GM12878 (cell line): Measurements from ENCODE around the gene BRD2. TPM values are rescaled to one million over a fixed set of nuclear protein-coding genes. Genes with fewer than 3 reads are reported as not detected.

ENCODE experiments used
- CBFB ChIP-seq: IDR thresholded peaks from 2 replicates; pipeline ENCODE4 v1.6.1; 2016; ENCODE audit warnings: antibody characterized with exemption, low read depth
- DPF2 ChIP-seq: fragments of 450-650 bp; IDR thresholded peaks from 2 replicates; pipeline ENCODE4 v1.6.1; 2017; ENCODE audit warnings: mild to moderate bottlenecking
- E4F1 ChIP-seq: fragments of 450-650 bp; IDR thresholded peaks from 2 replicates; pipeline ENCODE4 v1.6.1; 2018; ENCODE audit warnings: borderline replicate concordance, mild to moderate bottlenecking; ENCODE audit not compliant: partially characterized antibody
- MXI1 ChIP-seq: fragments of 150-350 bp; IDR thresholded peaks from 2 replicates; pipeline ENCODE4 v1.6.1; 2011; ENCODE audit warnings: low read depth, mild to moderate bottlenecking, inconsistent platforms, low read length, improper control_type of control experiment
- MYC ChIP-seq: IDR thresholded peaks from 2 replicates; pipeline ENCODE4 v1.6.1; 2011; ENCODE audit warnings: mild to moderate bottlenecking, low read length, moderate library complexity, inconsistent platforms; ENCODE audit not compliant: insufficient read depth, insufficient replicate concordance, insufficient read length, severe bottlenecking
- NKRF ChIP-seq: fragments of 450-650 bp; conservative IDR thresholded peaks from 2 replicates; pipeline ENCODE4 v1.6.1; 2017; ENCODE audit warnings: mild to moderate bottlenecking, moderate library complexity
- NR2F1 ChIP-seq: fragments of 450-650 bp; conservative IDR thresholded peaks from 2 replicates; pipeline ENCODE4 v1.6.1; 2017; ENCODE audit warnings: mild to moderate bottlenecking
- SUPT20H ChIP-seq: IDR thresholded peaks from 2 replicates; pipeline ENCODE4 v1.6.1; 2011; ENCODE audit warnings: low read depth, mild to moderate bottlenecking, low read length, moderate library complexity, borderline replicate concordance; ENCODE audit not compliant: control insufficient read depth
- ZBTB33 ChIP-seq: fragments of 450-650 bp; IDR thresholded peaks from 2 replicates; pipeline ENCODE4 v1.6.1; 2017; ENCODE audit warnings: mild to moderate bottlenecking
- ZBTB4 ChIP-seq: fragments of 450-650 bp; formaldehyde crosslinking; IDR thresholded peaks from 2 replicates; pipeline ENCODE4 v1.4.0; 2022; ENCODE audit warnings: mild to moderate bottlenecking, moderate library complexity
- ZNF384 ChIP-seq: IDR thresholded peaks from 2 replicates; pipeline ENCODE4 v1.6.1; 2012; ENCODE audit warnings: low read depth, mild to moderate bottlenecking, low read length, improper control_type of control experiment, borderline replicate concordance
- polyA plus RNA-seq, 11 experiments: library from polyadenylated mRNA; depleted of rRNA in 4 of 11; unstranded in 6 of 11; stranded (reverse) in 5 of 11; fragments of >200 nt; fragmentation: Nextera tagmentation in 4 of 11; fragmentation: Illumina TruSeq in 1 of 11; extraction: Ambion mirVana in 4 of 11; extraction: Trizol in 1 of 11; gene quantifications; 1 replicate in 1 of 11; 2 replicates in 10 of 11; pipeline versions ENCODE4 v1.2.1 to v1.2.3, GENCODE V29; 2011 to 2016; ENCODE audit warnings: inconsistent platforms in 2 of 11, missing spikeins in 2 of 11, low read depth in 1 of 11
- total RNA-seq, 4 experiments: library from RNA; depleted of rRNA in 3 of 4; stranded (reverse); fragments of >200 nt in 3 of 4; fragmentation: Illumina TruSeq in 1 of 4; extraction: Trizol in 1 of 4; gene quantifications; 2 replicates each; pipeline versions ENCODE4 v1.2.1 to v1.2.3, GENCODE V29; 2013 to 2021

Gene BRD2
- total and polyA plus RNA-seq, 10 of the 15 experiments (the other 5 are each of a cell fraction or from before 2014, with no cell fraction given): 32.2 to 239 (median 139) TPM

GRCh38 chr6:33029328-33030184, 61.2 kb downstream of the BRD2 start (continued):
- TF ChIP-seq MXI1: peak; percentile 18
- TF ChIP-seq ZBTB4: no peak
- peak; percentile 67 for TF ChIP-seq CBFB
- TF ChIP-seq ZBTB33: no peak
- no peak for TF ChIP-seq E4F1
- peak; percentile 58 for TF ChIP-seq NR2F1
- no peak for TF ChIP-seq MYC
- no peak for TF ChIP-seq ZNF384
- no peak for TF ChIP-seq SUPT20H
- no peak for TF ChIP-seq NKRF
- TF ChIP-seq DPF2: peak; percentile 54
